Measurements from ENCODE around the gene PACRG. TPM values are rescaled to one million over a fixed set of nuclear protein-coding genes. Genes with fewer than 3 reads are reported as not detected.

The PACRG gene
- total RNA-seq, 1 experiment from 2014 or later = 0.26 TPM

DNA sequence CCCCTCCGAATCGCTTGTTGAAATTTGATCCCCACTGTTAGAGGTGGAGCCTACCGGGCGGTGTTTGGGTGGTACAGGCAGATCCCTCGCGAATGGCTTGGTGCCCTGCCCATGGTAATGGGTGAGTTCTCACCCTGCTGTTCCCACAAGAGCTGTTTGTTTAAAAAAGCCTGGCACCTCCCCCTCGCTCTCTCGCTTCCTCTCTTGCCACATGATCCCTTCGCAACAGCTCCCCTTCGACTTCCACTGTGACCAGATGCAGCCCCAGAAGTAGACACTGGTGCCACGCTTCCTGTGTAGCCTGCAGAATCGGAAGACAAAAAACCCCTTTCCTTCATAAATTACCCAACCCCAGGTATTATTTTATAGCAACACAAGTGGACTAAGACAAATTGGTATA lies 394.6 kb downstream of the PACRG start:
- H3K9me3 ChIP-seq (ENCODE audit: control insufficient read depth, low read depth, low read length) = no peaks in the 10 kb centered on the region
- H3K79me2 ChIP-seq (ENCODE audit: insufficient read depth, low read length) = no peaks in the 10 kb centered on the region
- H3K27me3 ChIP-seq (ENCODE audit: insufficient read depth, low read length) = no peaks in the 10 kb centered on the region
- no peaks in the 10 kb centered on the region for H4K20me1 ChIP-seq (ENCODE audit: control insufficient read depth, insufficient read depth, insufficient read length)
- H3K27me3 Mint-ChIP-seq (ENCODE audit: low read depth) = no peaks in the 10 kb centered on the region; the same call in 1 of the 2 replicates
- H3K27ac Mint-ChIP-seq = peak overlapping the region in 2 of 3 experiments; percentile 2 to 20; a peak in 1 of 7 replicates
- peaks cover 17 to 25% of the 10 kb centered on the region in 2 experiments for H3K4me1 Mint-ChIP-seq
- no peak overlapping the region for H2BK120ac ChIP-seq (ENCODE audit: low read depth, low read length, poor library complexity, severe bottlenecking)
- H2BK5ac ChIP-seq (ENCODE audit: insufficient read length, low read length) = no peak overlapping the region
- peak overlapping the region; percentile 27 for H2BK12ac ChIP-seq (ENCODE audit: insufficient read length, low read depth, low read length)
- no peak overlapping the region; a peak in 1 of 5 replicates for H3K4me3 Mint-ChIP-seq
- H3K4me1 ChIP-seq (ENCODE audit: insufficient read depth, low read length) = peaks cover 2% of the 10 kb centered on the region; the same call in 1 of the 2 replicates
- H2BK20ac ChIP-seq (ENCODE audit: low read depth, low read length, poor library complexity, severe bottlenecking) = no peak overlapping the region
- no peaks in the 10 kb centered on the region for H3K79me1 ChIP-seq (ENCODE audit: insufficient read depth, low read depth, low read length, poor library complexity, severe bottlenecking)
- H2BK15ac ChIP-seq (ENCODE audit: low read depth, low read length) = no peak overlapping the region
- H3T11ph ChIP-seq (ENCODE audit: low read length) = no peak overlapping the region
- H3K36me3 Mint-ChIP-seq (ENCODE audit: insufficient read depth in 1 of 3, low read depth in 3 of 3) = peaks cover 9 to 15% (median 9%) of the 10 kb centered on the region in 3 experiments; a peak in 6 of 7 replicates
- H3K4ac ChIP-seq (ENCODE audit: low read depth, low read length) = no peak overlapping the region
- H4K5ac ChIP-seq (ENCODE audit: insufficient read length, low read depth, low read length) = no peak overlapping the region
- no peaks in the 10 kb centered on the region for H3K23me2 ChIP-seq (ENCODE audit: insufficient read length, low read depth, low read length, poor library complexity, severe bottlenecking)
- H2AK5ac ChIP-seq (ENCODE audit: insufficient read length, low read length) = no peak overlapping the region
- no peak overlapping the region for H3K56ac ChIP-seq (ENCODE audit: insufficient read length, low read depth, low read length)
- H2AFZ ChIP-seq (ENCODE audit: low read length) = no peak overlapping the region
- no peak overlapping the region for H4K8ac ChIP-seq (replicated peaks; ENCODE audit: insufficient read length, low read depth, low read length)
- no peak overlapping the region for H3K4me2 ChIP-seq (ENCODE audit: insufficient read depth, insufficient read length, low read length)
- no peak overlapping the region for H3K27ac ChIP-seq (ENCODE audit: insufficient read length, low read depth, low read length)
- H3K14ac ChIP-seq (ENCODE audit: insufficient read depth, low read length) = no peak overlapping the region
- DNase-seq = no peak
- peaks cover 8 to 11% of the 10 kb centered on the region in 2 experiments; a peak in 4 of 5 replicates for H3K9me3 Mint-ChIP-seq
- TF ChIP-seq CTCF (conservative IDR thresholded peaks at IDR 0.05) = no peak
- no peak overlapping the region for H3K9ac ChIP-seq (ENCODE audit: extremely low read depth, insufficient read length, low read length)
- H3K18ac ChIP-seq (ENCODE audit: insufficient read length, low read depth, low read length) = no peak overlapping the region
- no peak overlapping the region for H4K91ac ChIP-seq (ENCODE audit: insufficient read length, low read depth, low read length)
- no CpG with 5 or more reads among the region's 12 CpGs for WGBS (ENCODE audit: extremely low coverage, insufficient read length, low lambda C conversion rate)
- no peak overlapping the region for H3K23ac ChIP-seq (ENCODE audit: insufficient read length, low read depth, low read length)
